ENCODE data around the gene EP400.

The EP400 gene

GRCh38 chr12:132053338-132054330 is 103.9 kb downstream of the EP400 start:
- no peak overlapping the region for H3K4me3 ChIP-seq (ENCODE audit: low read depth, low read length)
- DNase-seq (ENCODE audit: low read depth), result no peak
- no peak for TF ChIP-seq CTCF (conservative IDR thresholded peaks at IDR 0.05; ENCODE audit: low read depth, low read length)

GRCh38 chr12:132054983-132055382 is 105.2 kb downstream of the EP400 start:
- no peak overlapping the region for H3K4me3 ChIP-seq (ENCODE audit: low read depth, low read length)
- TF ChIP-seq CTCF (conservative IDR thresholded peaks at IDR 0.05; ENCODE audit: low read depth, low read length), result no peak
- DNase-seq (ENCODE audit: low read depth), result no peak

- TF ChIP-seq CTCF (conservative IDR thresholded peaks at IDR 0.05; ENCODE audit: low read depth, low read length), result no peak
- no peak for DNase-seq (ENCODE audit: low read depth)
- H3K4me3 ChIP-seq (ENCODE audit: low read depth, low read length), result no peak overlapping the region
Observed at GRCh38 chr12:132055535-132056096, 105.9 kb downstream of the EP400 start.

- DNase-seq (ENCODE audit: low read depth), result no peak
- no peak overlapping the region for H3K4me3 ChIP-seq (ENCODE audit: low read depth, low read length)
- no peak for TF ChIP-seq CTCF (conservative IDR thresholded peaks at IDR 0.05; ENCODE audit: low read depth, low read length)
Observed at GRCh38 chr12:132056320-132056719, 106.6 kb downstream of the EP400 start.

- no peak for DNase-seq (ENCODE audit: low read depth)
- H3K4me3 ChIP-seq (ENCODE audit: low read depth, low read length), result no peak overlapping the region
- TF ChIP-seq CTCF (conservative IDR thresholded peaks at IDR 0.05; ENCODE audit: low read depth, low read length), result no peak
Observed at GRCh38 chr12:132056951-132057350, 107.2 kb downstream of the EP400 start.

GRCh38 chr12:132057691-132058090 is 107.9 kb downstream of the EP400 start:
- TF ChIP-seq CTCF (conservative IDR thresholded peaks at IDR 0.05; ENCODE audit: low read depth, low read length), result no peak
- DNase-seq (ENCODE audit: low read depth), result no peak
- no peak overlapping the region for H3K4me3 ChIP-seq (ENCODE audit: low read depth, low read length)
